ENCODE measurements around the gene MAP2K1. TPM values are rescaled to one million over a fixed set of nuclear protein-coding genes. Genes with fewer than 3 reads are reported as not detected.
A peak's percentile ranks its signal among the peaks of the same experiment; 100 is the strongest.
"Not testable (repeated sequence)": the region's sequence is repeated elsewhere in the genome, so short reads cannot be mapped to it uniquely, and the experiment has no call there.

Gene MAP2K1
- total and polyA plus RNA-seq, 11 donors, result 15.8 to 164 (median 39.3) TPM

- TF ChIP-seq POLR2A (IDR thresholded peaks at IDR 0.05), result no peak
- TF ChIP-seq CTCF (IDR thresholded peaks at IDR 0.05), result no peak
- intact Hi-C loops (cut with DNase I), result loop anchor here in 8 of 10 donors (1.0 to 10.0 kb wide), 7 partner anchors 110 to 205 kb away; partner anchors contain the start of genes MAP2K1 (in 6 of the 8), TIPIN (in 2 of the 8) and DIS3L (in 1 of the 8)
- peak; percentile 4 to 29 (median 27) for ATAC-seq
- peaks cover 4 to 46% (median 17%) of the 10 kb centered on the region in 12 donors for H3K4me1 ChIP-seq
- H3K27ac ChIP-seq, result peak overlapping the region; percentile 55 to 92 (median 85)
- peaks cover 0 to 84% (median 79%) of the 10 kb centered on the region in 9 donors for H3K36me3 ChIP-seq
- H3K9me3 ChIP-seq, result no peaks in the 10 kb centered on the region
- no peak for DNase-seq
- H3K4me3 ChIP-seq, result peak overlapping the region; percentile 58 to 97 (median 88)
- H3K27me3 ChIP-seq, result no peaks in the 10 kb centered on the region
- WGBS, 4 donors, result 15 to 19% (median 16%) methylated on average over 16 to 17 of the region's 17 CpGs
These were observed 110.3 kb downstream of the MAP2K1 start for GRCh38 chr15:66496951-66497501.

- no peaks in the 10 kb centered on the region for H3K27me3 ChIP-seq
- ATAC-seq (peak; percentile 95 to 99 (median 96)), DNase-seq (peak; percentile 96 to 98 (median 98))
- peak within 1 kb of the TSS; percentile 58 to 97 (median 88) for H3K4me3 ChIP-seq
- peak within 1 kb of the TSS; percentile 55 to 92 (median 85) for H3K27ac ChIP-seq
- TF ChIP-seq CTCF (IDR thresholded peaks at IDR 0.05), result peak; percentile 96 to 100 (median 99)
- TF ChIP-seq POLR2A (IDR thresholded peaks at IDR 0.05), result peak in 1 of 2 donors; percentile 66
- H3K9me3 ChIP-seq, result no peaks in the 10 kb centered on the region
- intact Hi-C loops (cut with DNase I), result loop anchor here (1.0 to 10.0 kb wide), 8 partner anchors 110 to 205 kb away; partner anchors contain the start of genes MAP2K1 (in 9 of the 10), TIPIN (in 3 of the 10) and DIS3L (in 1 of the 10)
- 6 to 9% (median 7%) methylated on average over 35 to 43 of the region's 43 CpGs for WGBS, 4 donors
- H3K4me1 ChIP-seq, result peaks cover 4 to 53% (median 23%) of the 10 kb centered on the region in 12 donors
- H3K36me3 ChIP-seq, result peaks cover 0 to 84% (median 79%) of the 10 kb centered on the region in 9 donors
These were observed 111.1 kb downstream of the MAP2K1 start, which contains the start of gene SNAPC5 for GRCh38 chr15:66497502-66498455. Gene SNAPC5 (minus strand): TSS chr15:66497762. CDS start chr15:66497731, 31 bp downstream.

- no peak for TF ChIP-seq POLR2A (IDR thresholded peaks at IDR 0.05)
- peak in 9 of 12 donors; percentile 25 to 57 (median 32) for TF ChIP-seq CTCF (IDR thresholded peaks at IDR 0.05)
- 52 to 59% (median 54%) methylated on average over 3 of the region's 3 CpGs for WGBS, 4 donors
- no peaks in the 10 kb centered on the region for H3K9me3 ChIP-seq
- ATAC-seq (no peak), DNase-seq (no peak)
- peak overlapping the region in 4 of 12 donors; percentile 85 to 92 (median 89) for H3K27ac ChIP-seq
- H3K4me1 ChIP-seq, result peaks cover 11 to 59% (median 33%) of the 10 kb centered on the region in 12 donors
- H3K36me3 ChIP-seq, result peaks cover 0 to 79% (median 76%) of the 10 kb centered on the region in 9 donors
- peak overlapping the region in 1 of 12 donors; percentile 93 for H3K4me3 ChIP-seq
- intact Hi-C loops (cut with DNase I), result loop anchor here in 5 of 10 donors (1.0 to 10.0 kb wide), 7 partner anchors 111 to 206 kb away; partner anchors contain the start of genes MAP2K1 (in 4 of the 5), TIPIN (in 2 of the 5) and DIS3L (in 1 of the 5)
- no peaks in the 10 kb centered on the region for H3K27me3 ChIP-seq
These were observed 112.0 kb downstream of the MAP2K1 start for GRCh38 chr15:66498501-66499386.

- not testable (repeated sequence) for ATAC-seq, H3K9me3 ChIP-seq, H3K27me3 ChIP-seq, H3K27ac ChIP-seq, H3K4me3 ChIP-seq, DNase-seq
- 79 to 85% (median 81%) methylated on average over 7 of the region's 7 CpGs for WGBS, 4 donors
- H3K4me1 ChIP-seq, result peaks cover 11 to 56% (median 36%) of the 10 kb centered on the region in 12 donors
- intact Hi-C loops (cut with DNase I), result loop anchor here in 1 of 10 donors (5.0 kb wide), 1 partner anchor 352 kb away; no protein-coding TSS in a partner anchor
- peaks cover 0 to 63% (median 60%) of the 10 kb centered on the region in 9 donors for H3K36me3 ChIP-seq
These were observed 113.6 kb downstream of the MAP2K1 start for GRCh38 chr15:66500346-66500745.
